ENCODE measurements around the gene SERINC2. TPM values are rescaled to one million over a fixed set of nuclear protein-coding genes. Genes with fewer than 3 reads are reported as not detected.

SERINC2 gene
- total and polyA plus RNA-seq, 10 of the 15 experiments (the other 5 are each of a cell fraction or from before 2014, with no cell fraction given) = 0.02 to 9.4 (median 0.50) TPM

DNA sequence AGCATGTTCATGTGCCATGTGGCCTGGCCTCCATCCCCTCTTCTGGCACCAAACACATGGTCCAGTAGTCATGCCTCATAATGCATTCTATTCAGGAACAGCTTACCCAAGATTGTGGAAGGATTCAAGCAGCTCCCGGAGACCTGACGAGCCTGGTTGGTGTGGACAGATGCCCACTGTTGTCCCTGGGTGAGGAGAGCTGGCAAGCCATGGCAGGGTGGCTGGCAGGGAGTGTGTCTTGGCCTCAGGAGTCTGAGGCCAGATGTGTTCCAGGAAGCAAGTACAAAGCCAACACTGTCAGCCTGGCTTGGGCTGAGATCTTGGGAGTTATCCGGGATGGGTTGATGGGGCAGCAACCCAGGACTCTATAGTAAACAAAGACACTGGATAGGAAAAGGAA lies 32.8 kb upstream of the SERINC2 start:
- ChIA-PET SMC1A (ENCODE audit: uncharacterized antibody, unreplicated experiment) (no interaction called here), CTCF (no interaction called here)
- ATAC-seq = no peak
- TF ChIP-seq STAT1 (conservative IDR thresholded peaks at IDR 0.05) (no peak), JUND (IDR thresholded peaks at IDR 0.05; ENCODE audit: low read depth, low read length) (no peak), MAX (IDR thresholded peaks at IDR 0.05; ENCODE audit: low read depth, low read length) (no peak), NRF1 (conservative IDR thresholded peaks at IDR 0.05; ENCODE audit: low read depth, low read length) (no peak), E2F8 (IDR thresholded peaks at IDR 0.05; ENCODE audit: low read depth, partially characterized antibody) (no peak), TBL1XR1 (IDR thresholded peaks at IDR 0.05; ENCODE audit: low read depth, low read length) (no peak), MYC (IDR thresholded peaks at IDR 0.05; ENCODE audit: insufficient read depth, insufficient read length, insufficient replicate concordance, low read length, severe bottlenecking) (no peak), SMC3 (IDR thresholded peaks at IDR 0.05; ENCODE audit: borderline replicate concordance, low read length) (no peak), MTA3 (IDR thresholded peaks at IDR 0.05; ENCODE audit: borderline replicate concordance, low read length) (no peak), HDAC6 (IDR thresholded peaks at IDR 0.05; ENCODE audit: unreplicated experiment) (no peak), RB1 (IDR thresholded peaks at IDR 0.05; ENCODE audit: borderline replicate concordance) (no peak), E2F4 (IDR thresholded peaks at IDR 0.05; ENCODE audit: low read depth, low read length) (no peak), FOXK2 (IDR thresholded peaks at IDR 0.05) (no peak), EZH2 (IDR thresholded peaks at IDR 0.05; ENCODE audit: borderline replicate concordance, control insufficient read depth, low read depth, low read length) (no peak), SIX5 (IDR thresholded peaks at IDR 0.05; ENCODE audit: low read depth, low read length, severe bottlenecking) (no peak), GATAD2B (conservative IDR thresholded peaks at IDR 0.05; ENCODE audit: low read depth) (no peak)
- TF ChIP-seq, protein P1, sequence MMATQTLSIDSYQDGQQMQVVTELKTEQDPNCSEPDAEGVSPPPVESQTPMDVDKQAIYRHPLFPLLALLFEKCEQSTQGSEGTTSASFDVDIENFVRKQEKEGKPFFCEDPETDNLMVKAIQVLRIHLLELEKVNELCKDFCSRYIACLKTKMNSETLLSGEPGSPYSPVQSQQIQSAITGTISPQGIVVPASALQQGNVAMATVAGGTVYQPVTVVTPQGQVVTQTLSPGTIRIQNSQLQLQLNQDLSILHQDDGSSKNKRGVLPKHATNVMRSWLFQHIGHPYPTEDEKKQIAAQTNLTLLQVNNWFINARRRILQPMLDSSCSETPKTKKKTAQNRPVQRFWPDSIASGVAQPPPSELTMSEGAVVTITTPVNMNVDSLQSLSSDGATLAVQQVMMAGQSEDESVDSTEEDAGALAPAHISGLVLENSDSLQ (IDR thresholded peaks at IDR 0.05) = no peak

More for the DNA sequence above, 32.8 kb upstream of the SERINC2 start:
- in situ Hi-C loops (cut with MboI) (no loop called here), intact Hi-C loops (cut with micrococcal nuclease; ENCODE audit: unreplicated experiment) (no loop called here)
- POLR2A ChIA-PET = no interaction called here
- BruUV-seq (replicated peaks) = no TSS peak
- Histone ChIP-seq H3K9ac (ENCODE audit: control insufficient read depth, insufficient read depth, low read length) (no peak overlapping the region), H2AFZ (ENCODE audit: control insufficient read depth, low read depth, low read length) (no peak overlapping the region), H3K36me3 (ENCODE audit: control insufficient read depth in 2 of 2, insufficient read depth in 2 of 2, low read length in 1 of 2) (no peaks in the 10 kb centered on the region), H3K9me3 (replicated peaks; ENCODE audit: control insufficient read depth, insufficient read depth, low read length) (no peaks in the 10 kb centered on the region), H3K4me2 (ENCODE audit: control insufficient read depth, insufficient read depth) (no peak overlapping the region), H4K20me1 (ENCODE audit: control insufficient read depth, insufficient read depth) (no peaks in the 10 kb centered on the region), H3K27ac (ENCODE audit: control insufficient read depth, insufficient read depth) (no peak overlapping the region), H3K4me1 (ENCODE audit: control insufficient read depth, insufficient read depth, low read length) (no peaks in the 10 kb centered on the region), H3K79me2 (ENCODE audit: control insufficient read depth, insufficient read depth, low read length) (no peaks in the 10 kb centered on the region), H3K27me3 (replicated peaks in 1 of 2; ENCODE audit: control insufficient read depth in 2 of 2, insufficient read depth in 2 of 2, low read length in 1 of 2) (no peaks in the 10 kb centered on the region), H3K4me3 (no peak overlapping the region)
- FAIRE-seq (no peak), DNase-seq (ENCODE audit: low read depth, low spot score) (no peak)
- RAD21 ChIA-PET (ENCODE audit: unreplicated experiment) = no interaction called here
- 52% methylated on average over 3 of the region's 3 CpGs for WGBS (ENCODE audit: insufficient coverage, insufficient replicate concordance, low lambda C conversion rate, missing lambda C conversion rate)
